Measurements from ENCODE around the gene EHBP1.

The EHBP1 gene

DNA sequence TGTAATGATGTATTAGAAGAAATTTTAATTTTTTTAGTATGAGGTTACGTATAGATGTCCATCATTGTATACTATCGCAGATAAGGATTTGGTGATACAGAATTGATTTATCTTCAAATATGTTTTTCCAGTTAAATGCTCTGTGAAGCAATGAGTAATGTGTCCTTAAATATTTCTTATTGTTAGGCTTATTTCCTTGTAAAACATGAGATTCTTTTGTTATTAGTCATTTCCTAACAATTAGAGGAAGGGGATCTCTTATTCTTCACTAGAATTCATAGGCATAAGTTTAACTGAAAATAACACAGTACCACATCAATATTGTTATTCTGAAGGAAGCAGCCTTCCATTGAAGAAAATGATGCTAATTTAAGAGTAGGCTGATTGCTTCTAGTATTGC lies 329.7 kb downstream of the EHBP1 start:
- DNase-seq = no peak

DNA sequence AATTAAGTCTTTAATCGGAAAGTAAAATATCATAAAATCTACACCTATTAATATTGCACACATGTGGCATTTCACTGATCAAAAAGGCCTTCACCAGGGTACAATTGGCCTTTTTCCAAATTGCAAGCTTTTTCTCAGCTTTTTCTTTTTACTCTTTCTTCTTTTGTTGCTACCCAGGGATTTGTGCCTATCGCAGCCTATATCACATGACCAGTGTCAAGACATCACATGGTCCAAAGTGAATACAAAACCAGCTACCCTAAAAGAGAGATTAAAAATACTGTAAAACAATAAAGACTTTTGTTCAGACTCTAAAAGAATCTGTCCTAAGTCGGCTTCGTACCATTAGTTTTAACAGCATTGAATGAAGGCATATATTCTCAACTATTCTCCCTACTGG lies 330.1 kb downstream of the EHBP1 start:
- no peak for DNase-seq

DNA sequence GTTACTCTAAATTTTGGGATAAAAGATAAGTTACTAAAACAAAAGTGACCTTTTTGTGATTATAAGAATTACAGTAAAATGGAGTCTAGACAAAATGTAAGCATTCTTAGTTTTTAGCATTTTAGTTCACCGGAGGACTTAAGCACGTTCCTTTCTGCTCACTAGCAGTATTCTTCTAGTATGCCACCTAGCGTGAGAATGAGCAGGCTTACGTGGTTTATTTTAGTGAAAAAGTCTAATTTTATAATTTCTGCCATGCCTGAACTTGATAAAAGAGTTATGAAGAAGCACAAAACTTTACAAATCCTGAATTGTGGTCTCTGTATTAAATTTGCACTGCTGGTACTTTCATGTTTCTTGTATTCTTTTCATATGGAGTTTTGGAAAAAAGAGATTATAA lies 332.5 kb downstream of the EHBP1 start:
- DNase-seq = no peak

DNA sequence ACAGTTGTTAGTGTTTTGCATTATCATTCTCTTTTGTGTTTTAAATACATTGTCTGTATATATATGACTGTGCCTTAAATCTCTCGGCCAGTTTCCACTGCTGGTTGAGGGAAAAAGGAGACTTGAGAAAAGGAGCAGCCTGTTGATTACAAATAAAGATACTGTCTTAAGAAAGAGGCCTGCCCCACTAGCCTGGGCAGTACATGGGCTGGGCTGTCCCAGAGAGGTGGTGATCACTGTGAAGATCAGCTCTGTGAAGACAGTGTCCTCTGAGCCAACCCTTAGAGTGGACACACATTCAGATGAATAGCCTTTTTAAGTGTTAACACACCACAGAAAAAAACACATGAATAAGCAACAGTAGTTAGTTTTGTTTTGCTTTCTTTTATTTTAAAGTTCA lies 335.1 kb downstream of the EHBP1 start:
- DNase-seq = no peak

DNA sequence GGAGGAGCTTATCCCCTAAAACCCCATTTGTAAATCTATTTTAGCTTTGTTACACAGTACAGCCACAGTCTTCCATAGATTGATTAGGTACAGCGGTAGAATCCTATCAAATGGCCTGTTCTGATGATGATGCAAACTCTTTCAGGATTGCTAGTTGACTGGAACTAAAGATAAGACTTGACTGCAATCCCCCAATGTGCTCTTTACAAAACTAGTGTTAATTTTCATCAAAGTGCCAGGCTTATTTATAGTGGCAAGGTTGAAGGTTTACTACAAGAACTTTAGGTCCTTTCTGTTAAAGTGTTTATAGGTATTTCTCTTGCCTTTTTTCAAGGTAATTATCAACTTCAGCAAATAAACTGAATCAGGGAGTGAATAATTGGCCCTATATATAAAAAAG lies 336.1 kb downstream of the EHBP1 start:
- no peak for DNase-seq

DNA sequence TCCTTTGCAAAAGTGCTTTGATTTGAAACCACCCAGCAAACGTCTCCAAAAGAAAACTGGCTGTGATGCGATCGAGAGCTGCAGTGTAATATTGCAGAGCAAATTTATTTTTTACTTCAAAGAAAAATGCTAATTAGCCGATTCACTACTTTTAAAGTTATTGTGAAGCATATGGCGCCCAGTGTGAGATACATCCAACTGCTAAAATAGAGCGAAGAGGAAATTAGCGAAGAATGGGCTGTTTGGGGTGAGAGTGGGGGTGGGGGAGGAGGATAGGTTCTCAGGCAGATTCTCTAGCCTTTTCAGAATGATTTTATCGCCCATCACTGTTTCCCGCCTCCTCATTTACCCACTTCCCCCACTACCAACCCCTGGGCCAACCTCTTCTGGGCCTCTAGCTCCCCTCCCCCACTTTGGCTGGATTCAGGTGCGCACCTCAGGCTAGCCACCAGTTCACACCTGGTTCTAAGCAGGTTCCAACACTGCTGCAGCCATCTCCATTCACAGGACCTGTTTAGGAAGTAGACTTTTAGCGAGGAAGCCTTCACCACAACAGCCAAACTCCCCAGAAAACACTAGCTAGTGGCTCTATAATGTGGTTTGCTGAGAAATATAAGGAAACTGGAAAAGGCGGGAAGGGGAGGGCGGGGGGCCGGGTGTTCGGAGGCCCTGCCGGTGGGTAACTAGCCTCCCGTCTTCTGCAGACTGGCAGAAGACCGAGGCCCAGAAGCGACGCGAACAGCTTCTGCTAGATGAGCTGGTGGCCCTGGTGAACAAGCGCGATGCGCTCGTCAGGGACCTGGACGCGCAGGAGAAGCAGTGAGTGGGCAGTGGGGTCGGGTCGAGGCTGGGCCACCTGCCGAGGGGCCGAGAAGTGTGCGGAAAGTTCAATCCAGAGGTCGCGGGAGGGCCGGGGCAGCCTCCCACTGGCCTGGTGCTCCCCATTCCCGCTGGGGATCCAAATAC lies 339.1 kb downstream of the EHBP1 start:
- DNase-seq = no peak

DNA sequence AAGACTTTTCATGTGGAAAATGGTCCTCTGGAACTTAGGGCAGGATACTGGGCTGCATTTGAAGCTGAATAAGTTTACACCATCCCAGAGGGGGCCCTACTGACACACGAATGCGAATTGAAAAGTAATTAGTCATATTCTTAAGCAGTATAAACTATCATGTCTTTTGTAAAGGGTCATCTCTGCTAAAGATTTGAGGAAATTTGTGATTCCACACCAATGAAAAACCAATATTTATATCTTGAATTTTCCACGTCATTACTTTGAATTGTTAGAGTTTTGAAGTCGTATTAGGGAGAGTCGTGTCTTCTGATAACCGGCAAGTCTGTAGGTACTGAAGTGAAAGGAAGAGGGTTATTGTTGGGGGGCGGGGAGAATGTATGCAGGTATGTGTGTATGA lies 341.0 kb downstream of the EHBP1 start:
- DNase-seq = no peak

DNA sequence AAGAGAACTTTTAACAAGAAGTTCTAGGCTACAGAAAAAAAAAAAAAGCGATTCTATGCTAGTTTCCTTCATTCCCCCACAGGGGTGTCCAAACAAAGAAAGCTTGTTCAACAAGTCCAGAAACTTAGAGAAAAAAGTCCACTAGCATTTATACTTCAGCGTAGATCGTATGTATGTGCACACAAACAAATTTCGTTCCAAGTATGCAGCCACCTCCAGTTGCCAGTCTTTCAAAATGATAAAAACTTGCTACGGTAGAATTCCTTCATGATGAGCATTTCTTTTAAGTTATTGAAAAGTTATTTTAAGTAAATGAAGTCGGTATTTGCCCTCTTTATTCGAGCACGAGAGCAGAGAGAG lies 341.4 kb downstream of the EHBP1 start:
- no peak for DNase-seq

DNA sequence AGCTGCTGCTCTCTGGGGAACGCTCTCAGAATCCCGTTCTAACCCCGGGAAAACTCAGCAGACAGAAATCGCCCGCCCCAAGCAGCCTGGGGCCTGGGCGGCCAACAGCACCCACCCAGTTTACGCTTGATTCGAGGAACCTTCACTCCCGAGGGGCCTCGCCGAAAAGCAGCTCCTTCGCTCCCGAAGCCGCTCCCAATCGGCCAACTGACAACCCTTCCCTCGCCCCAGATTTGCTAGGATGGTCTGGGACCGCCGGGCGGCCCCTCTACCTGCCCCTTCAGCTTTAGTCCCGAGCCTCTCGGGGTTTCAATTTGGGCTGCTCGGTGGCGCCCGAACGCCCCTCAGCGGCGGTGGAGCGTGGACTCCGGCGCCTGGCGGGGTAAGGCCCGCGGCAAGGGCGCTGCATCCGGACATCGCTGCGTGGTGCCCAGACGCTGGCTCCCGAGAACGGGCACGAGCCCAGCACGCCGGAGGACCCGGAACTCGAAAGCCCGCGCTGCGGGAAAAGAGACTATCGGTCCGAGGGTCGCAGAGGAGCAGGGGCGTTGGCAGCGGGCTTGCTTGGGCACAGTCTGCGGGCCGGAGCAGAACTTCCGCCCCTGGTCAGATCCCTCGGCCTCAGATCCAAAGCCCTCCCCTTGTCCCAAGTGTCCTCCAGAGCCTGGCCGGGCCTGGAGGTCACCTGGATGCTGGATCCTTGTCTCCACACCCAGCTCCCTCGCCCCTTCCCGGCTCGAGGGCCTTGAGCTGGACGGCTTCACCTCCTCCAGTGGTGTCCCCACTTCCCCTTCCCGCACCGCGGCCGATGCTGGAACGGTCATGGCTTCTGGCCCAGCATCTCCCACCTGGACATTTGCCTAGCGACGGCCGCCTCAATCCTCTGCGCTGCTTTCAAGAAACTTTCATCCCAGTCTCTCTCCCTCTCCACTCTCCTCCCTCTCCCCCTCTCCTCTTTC lies 342.1 kb downstream of the EHBP1 start:
- DNase-seq = no peak

DNA sequence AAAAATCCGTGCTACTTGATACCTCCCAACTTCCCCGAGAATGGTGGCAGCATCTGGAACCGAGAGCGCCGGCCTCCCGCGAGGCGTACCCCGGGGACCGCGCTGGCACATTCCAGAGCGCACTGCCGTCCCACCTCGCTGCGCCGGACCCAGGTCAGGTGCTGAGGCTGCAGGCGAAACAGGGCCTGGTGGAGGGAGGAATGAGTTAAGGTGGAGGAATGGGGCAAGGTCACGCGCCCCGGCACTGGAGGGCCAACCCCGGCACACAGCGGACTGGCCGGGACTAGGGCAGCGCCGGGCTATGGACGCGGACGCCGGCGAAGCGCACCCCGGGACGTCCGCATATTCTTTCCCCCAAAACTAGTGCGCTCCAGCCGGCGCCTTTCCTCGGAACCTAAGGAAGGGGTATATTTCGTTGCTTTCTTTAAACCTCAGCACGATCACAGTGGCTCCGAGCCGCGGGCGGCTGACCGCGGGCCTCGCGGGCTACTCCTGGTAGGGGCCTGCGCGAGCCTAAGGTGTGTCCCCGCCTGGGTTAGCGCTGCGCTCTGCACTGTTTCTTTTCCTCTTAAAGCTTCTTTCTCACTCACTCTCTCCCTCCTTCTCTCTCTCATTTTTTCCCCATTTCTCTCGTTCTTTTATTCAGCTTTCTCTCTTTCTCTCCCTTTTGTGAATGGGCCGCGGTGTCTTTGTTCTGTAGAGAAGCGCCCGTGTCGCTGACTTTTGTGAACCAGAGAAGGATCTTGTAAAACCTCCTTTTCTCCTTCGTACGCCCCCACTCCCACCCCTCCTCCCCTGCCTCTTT lies 343.1 kb downstream of the EHBP1 start:
- DNase-seq = no peak

DNA sequence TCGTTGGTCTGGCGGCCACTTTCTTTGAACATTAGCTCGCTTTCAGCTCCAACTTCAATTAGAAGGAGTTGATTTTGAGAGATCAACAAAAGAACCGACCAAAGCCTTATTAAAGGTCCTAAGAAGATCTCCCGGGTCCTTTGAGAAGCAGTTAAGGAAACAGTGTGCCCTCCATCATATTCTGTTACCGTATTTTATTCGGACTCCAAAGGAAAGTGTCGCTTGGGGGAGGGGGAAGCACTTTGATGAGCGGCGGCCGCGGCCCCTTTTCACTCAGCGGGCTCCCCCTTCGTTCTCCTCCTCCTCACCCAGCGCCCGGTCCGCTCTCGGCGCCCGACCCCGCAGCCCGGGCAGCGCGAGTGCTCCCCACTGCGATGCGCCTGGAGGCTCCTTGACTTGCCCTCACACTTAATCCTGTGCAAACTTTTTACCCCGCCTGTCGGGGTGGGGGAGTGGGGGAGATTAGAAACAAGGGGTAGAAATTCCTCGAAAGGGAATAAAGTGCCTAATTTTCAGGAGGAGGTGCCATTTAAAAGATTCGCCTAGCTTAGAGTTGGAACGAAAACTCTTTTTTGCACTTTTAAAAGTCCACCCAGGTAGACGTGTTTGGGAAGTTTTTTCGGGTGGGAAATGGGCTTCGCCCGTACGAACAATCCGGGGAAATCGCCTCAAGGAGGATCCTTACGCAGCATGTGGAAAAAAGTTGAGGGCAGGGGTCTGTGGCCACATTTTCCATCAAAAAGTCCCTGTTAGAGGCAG lies 343.9 kb downstream of the EHBP1 start:
- DNase-seq = no peak

DNA sequence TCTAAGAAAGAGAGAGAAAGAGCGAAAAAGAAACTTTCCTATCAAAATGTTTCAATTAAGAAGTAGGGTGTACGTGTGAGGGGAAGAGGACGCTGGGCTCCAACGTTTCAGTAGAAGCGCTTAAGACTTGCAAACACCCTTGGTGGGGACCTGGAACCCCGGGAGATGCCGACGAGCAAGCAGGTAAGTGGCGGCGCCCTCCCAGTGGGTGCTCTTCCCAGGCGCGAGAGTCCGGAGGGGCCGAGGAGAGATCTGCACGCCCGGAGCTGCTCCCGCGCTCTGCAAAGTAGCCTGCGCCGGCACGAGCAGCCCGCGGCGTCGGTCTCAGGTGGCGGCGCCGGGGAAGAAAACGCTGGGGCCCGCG lies 344.4 kb downstream of the EHBP1 start:
- DNase-seq = no peak

DNA sequence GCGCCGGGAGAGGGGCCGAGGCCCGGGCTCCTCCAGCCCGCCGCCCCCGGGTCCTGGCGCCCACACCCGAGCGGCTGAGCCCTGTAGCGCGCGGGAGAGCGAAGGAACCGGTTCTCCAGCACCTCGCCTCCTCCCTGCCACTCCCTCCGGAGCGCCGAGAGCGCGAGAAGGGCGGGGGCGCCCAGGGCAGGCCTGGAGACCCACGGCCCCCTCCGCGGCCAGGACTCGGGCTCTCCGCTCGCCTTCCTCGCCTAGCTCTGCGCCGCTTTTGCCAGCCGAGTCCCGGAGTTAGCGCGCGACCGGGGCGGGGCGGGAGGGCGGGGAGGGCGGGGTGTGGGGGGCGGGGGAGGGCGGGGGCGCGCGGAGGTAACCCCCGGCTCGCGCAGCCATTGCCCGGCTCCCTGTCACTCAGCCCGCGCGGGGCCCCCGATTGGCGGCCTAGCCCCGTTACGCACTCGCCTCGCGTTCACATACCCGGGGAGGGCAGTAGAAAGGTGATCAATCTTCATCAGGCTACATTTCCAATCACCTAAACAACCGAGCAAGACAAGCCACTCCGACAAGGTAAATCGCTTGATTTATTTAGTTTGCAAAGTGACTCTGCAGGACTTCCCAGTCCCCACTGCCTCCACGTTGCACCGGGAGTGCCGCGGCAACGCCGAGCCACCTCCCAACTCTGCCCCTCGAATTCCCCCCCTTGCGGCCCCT lies 345.0 kb downstream of the EHBP1 start, which contains the start of gene OTX1:
Gene OTX1 (plus strand): TSS at position 497 of the 708 bp plus-strand sequence. CDS start 2,161 bp downstream, outside the sequence.
- DNase-seq = peak; percentile 47

DNA sequence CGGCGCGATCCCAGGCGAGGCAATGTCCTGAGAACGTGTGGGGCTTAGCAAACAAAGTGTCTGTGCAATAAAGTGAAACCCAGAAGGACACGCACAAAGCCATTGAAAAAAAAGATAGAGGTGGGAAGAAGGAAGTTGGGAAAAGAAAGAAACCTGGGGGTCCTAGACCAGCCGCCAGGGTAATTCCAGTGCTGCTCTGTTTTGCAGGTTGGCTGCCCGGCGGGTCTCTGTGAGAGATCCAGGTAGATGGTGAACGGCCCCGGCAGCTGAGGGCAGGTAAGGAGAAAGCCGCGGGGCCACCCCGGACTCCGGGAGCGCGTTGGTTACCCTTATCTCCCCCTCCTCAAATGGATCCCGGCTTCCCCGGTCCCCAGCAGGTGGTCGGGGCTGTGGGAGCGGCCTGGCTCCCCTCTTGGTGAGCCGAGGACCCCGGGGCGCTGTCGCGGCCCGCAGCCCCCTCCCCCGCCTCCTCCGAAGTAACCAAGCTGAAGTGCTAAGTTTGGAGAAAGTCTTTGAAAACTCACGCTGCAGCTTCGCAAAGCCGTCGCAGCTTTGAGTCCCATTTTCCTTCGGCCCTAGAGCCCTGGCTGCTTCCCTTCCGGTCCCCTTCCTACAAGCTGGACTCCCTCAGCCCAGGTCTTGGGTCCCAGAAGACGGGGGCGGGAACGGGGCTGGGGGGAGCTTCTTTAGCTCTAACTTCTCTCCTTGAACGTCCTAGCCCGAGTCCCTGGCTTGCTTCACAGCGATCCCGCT lies 345.7 kb downstream of the EHBP1 start:
- DNase-seq = peak; percentile 3

DNA sequence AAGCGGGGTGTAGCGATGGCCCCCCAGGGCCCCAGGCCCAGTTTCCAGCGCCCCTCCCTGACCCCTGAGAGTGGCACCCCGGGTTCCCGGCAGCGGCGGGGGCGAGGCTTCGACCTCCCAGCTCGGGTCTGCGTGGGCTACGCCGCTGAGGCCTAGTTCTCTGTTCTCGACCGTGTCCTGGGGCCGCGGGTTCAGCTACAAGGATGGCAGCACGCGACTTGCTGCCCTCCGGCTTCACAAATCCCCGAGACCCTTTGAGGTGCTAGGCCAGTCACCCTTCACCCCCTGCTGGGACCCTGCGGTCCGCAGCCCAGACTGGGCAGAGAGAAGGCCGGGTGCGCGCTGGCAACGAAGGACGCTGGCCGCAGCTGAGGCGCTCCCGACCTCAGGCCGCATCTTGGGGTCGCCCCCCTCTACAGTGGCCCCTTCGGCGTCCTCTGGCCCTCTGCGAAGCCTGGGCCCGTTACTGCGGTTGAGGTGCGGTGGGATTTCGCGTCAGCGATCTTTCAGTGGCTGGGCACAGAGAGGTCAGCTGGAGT lies 346.4 kb downstream of the EHBP1 start:
- no peak for DNase-seq

DNA sequence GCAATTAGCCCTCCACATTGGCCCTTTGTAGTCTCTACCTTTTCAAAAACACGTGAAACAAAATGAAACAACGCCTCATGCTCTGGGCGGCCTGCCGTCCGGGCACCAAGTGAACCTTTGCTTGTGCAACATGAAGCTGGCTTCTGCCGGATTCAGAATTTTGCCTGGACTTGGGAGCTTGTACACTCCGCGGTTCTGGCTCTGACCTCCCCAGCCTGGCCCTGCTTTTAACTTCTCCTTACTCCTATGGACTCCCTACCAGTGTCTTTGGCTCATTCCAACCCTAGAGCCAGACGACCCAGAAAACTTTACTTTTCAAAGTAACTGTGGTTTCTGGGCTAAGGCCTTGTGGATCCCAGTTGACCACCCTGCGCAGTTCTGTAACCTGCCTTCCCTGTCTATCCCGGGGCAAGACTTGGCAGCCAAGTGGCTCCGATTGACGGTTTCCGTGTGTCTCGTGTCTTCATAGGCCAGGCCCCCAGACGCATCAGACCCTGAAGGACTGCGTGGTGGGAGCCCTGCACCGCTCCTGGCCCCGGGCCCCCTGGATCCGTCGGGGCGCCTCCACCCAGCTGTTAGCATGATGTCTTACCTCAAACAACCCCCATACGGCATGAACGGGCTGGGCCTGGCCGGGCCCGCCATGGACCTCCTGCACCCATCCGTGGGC lies 347.0 kb downstream of the EHBP1 start:
- no peak for DNase-seq

DNA sequence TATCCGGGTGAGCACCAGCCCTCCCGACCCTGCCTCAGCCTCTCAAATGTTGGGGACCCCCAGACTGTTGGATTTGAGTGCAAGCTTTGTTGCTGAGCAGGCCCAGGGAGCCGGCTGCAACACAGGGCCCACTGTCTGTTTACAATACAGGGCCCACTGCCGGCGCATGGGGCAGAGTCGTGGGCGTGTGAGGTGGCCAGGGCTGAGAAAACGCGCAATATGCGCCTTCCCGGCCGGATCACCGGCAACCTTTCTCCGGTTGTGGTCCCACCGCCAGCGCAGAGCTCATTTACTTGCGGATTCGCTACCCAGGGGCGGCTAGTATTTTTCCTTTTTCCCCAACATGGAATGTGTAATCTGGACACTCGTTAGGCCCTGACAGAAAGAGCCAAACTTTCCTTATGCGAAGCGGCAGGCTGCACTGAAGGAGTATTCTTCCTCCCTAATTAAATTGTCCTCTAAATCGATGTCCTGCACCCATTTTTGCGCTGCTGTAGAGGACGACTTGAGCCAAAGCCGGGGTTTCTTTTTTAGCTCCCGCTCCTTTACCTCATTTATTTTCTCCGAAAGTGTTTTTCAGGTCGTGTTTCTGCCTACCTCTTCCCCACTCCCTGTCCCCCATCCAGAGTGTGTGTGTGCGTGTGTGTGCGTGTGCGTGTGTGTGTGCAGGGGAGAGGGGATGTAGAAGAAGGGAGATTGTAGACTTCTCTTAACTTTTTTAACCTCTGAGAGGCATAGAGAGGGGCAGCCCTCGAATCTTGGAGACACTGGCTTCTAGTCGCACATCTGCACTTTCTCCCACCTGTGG lies 347.8 kb downstream of the EHBP1 start:
- DNase-seq = no peak

DNA sequence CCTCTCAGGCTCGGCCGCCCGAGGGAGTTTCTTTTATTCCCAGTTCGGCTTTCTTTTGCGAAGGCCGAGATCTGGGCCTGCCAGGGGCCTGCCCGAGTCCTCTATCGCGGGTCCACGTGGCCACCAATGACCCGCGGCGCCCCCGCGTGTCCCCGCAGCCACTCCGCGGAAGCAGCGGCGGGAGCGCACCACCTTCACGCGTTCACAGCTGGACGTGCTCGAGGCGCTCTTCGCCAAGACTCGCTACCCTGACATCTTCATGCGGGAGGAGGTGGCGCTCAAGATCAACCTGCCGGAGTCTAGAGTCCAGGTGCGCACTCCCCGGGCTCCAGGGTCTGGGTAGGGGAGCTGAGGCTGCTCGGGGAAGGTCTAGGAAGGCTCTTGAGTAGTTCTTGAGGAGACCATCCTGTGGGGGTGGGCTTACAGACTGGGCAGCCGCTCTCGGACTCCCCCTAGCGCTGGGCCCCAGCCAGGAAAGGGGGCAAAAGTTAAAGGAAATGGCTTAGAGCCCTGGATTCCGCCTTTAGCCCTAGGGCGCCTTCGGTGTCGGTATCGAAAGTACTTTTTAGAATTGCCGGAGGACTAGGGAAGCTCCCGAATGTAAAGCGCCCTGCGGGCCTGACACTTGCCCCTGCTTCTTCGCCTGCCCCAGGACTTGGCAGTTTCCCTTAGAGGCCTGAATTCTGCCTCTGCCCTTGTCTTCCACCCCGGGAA lies 348.5 kb downstream of the EHBP1 start:
- no peak for DNase-seq
